ENCODE data around the gene YPEL4.

Gene YPEL4

GRCh38 chr11:57633394-57634070 is 16.2 kb downstream of the YPEL4 start:
- ATAC-seq (replicated peaks), result no peak
- no peaks in the 10 kb centered on the region for H3K36me3 Mint-ChIP-seq
- H3K27me3 Mint-ChIP-seq, result peaks cover 49 to 67% of the 10 kb centered on the region in 2 donors
- H3K4me1 Mint-ChIP-seq, result peaks cover 6 to 12% of the 10 kb centered on the region in 2 donors
- no peak overlapping the region for H3K4me3 Mint-ChIP-seq
- no peak for DNase-seq
- no peak overlapping the region for H3K27ac Mint-ChIP-seq
- H3K9me3 Mint-ChIP-seq, result no peaks in the 10 kb centered on the region

GRCh38 chr11:57632116-57632515 is 17.6 kb downstream of the YPEL4 start:
- H3K4me3 Mint-ChIP-seq, result no peak overlapping the region
- no peak for ATAC-seq (replicated peaks)
- no peak for DNase-seq

DNA sequence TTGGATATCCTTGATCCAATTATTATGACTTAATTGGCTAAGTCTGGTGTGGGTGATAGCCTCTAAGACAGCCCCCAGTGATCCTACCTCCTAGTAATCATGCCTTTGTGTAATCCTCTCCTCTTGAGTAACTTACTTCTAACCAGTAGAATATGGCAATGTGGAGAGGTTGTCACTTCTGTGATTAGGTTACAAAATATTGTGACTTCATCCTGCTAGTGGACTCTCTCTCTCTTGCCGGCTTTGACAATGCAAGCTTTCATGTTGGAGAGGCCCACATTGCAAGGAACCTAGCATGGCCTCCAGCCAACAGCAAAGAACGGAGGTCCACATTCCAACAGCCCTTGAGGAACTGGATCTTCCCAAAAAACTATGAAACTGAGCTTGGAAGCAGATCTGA is 19.5 kb downstream of the YPEL4 start:
- no peaks in the 10 kb centered on the region for H3K4me1 Mint-ChIP-seq
- H3K4me3 Mint-ChIP-seq, result no peak overlapping the region
- H3K9me3 Mint-ChIP-seq, result no peaks in the 10 kb centered on the region
- H3K36me3 Mint-ChIP-seq, result no peaks in the 10 kb centered on the region
- no peak overlapping the region for H3K27ac Mint-ChIP-seq
- DNase-seq (no peak), ATAC-seq (replicated peaks) (no peak)
- H3K27me3 Mint-ChIP-seq, result peaks cover 32 to 53% of the 10 kb centered on the region in 2 donors

More at GRCh38 chr11:57632116-57632515, 17.6 kb downstream of the YPEL4 start:
- H3K4me1 Mint-ChIP-seq, result no peaks in the 10 kb centered on the region
- no peaks in the 10 kb centered on the region for H3K36me3 Mint-ChIP-seq
- no peak overlapping the region for H3K27ac Mint-ChIP-seq
- no peaks in the 10 kb centered on the region for H3K9me3 Mint-ChIP-seq
- H3K27me3 Mint-ChIP-seq, result peaks cover 41 to 54% of the 10 kb centered on the region in 2 donors

- Mint-ChIP-seq H3K4me3 (no peak overlapping the region), H3K27me3 (peaks cover 24 to 37% of the 10 kb centered on the region in 2 donors), H3K27ac (no peak overlapping the region), H3K36me3 (peaks cover 0 to 3% of the 10 kb centered on the region in 2 donors), H3K9me3 (no peaks in the 10 kb centered on the region), H3K4me1 (no peaks in the 10 kb centered on the region)
- DNase-seq, result no peak
- ATAC-seq (replicated peaks), result no peak
Observed at GRCh38 chr11:57626895-57627294, 22.8 kb downstream of the YPEL4 start.

DNA sequence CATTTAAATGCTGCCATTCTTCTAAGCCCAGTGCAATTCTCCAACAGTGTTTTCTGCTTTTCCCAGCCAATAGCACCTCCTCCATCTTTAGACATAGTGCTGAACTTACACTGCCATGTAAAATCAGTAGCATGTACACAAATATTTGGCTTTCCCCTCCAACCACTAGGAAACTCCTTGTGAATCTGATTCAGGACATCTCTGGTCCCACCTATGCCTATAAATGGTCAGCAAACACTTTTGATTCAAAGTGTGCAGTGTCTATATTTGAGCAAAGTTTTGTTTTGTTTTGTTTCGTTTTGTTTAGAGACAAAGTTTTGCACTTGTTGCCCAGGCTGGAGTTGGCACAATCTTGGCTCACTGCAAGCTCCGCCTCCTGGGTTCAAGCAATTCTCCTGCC is 24.8 kb downstream of the YPEL4 start:
- no peak for ATAC-seq (replicated peaks)
- H3K36me3 Mint-ChIP-seq, result peaks cover 0 to 4% of the 10 kb centered on the region in 2 donors
- peaks cover 22 to 38% of the 10 kb centered on the region in 2 donors for H3K27me3 Mint-ChIP-seq
- H3K4me3 Mint-ChIP-seq, result no peak overlapping the region
- no peak for DNase-seq
- H3K9me3 Mint-ChIP-seq, result no peaks in the 10 kb centered on the region
- H3K27ac Mint-ChIP-seq, result no peak overlapping the region
- H3K4me1 Mint-ChIP-seq, result no peaks in the 10 kb centered on the region

DNA sequence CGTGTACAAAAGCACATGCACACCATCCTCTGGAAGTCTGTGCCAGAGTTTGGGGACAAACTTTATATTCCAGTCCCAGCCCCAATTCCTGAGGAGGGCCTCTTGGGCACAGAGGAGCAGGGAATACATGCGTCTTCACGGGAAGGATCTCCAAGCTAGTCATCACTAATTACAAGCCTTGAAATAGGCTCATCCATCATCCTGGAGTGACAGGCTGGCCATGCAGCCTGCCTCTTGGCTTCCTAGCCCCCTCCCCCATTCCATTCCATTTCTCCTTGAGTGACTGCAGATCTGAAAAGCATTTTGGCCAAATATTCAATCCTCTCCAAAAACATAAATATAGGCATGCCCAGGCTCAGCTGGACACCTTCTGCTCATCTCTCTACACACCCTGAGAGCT is 27.4 kb downstream of the YPEL4 start:
- Mint-ChIP-seq H3K27ac (no peak overlapping the region), H3K9me3 (peaks cover 3 to 4% of the 10 kb centered on the region in 2 donors), H3K4me1 (no peaks in the 10 kb centered on the region), H3K4me3 (no peak overlapping the region), H3K36me3 (peaks cover 4% of the 10 kb centered on the region in 2 donors), H3K27me3 (peaks cover 17 to 31% of the 10 kb centered on the region in 2 donors)
- DNase-seq (no peak), ATAC-seq (replicated peaks) (no peak)

GRCh38 chr11:57620467-57620866 is 29.2 kb downstream of the YPEL4 start:
- peaks cover 3 to 4% of the 10 kb centered on the region in 2 donors for H3K9me3 Mint-ChIP-seq
- ATAC-seq (replicated peaks) (no peak), DNase-seq (no peak)
- H3K4me1 Mint-ChIP-seq, result no peaks in the 10 kb centered on the region
- no peak overlapping the region for H3K4me3 Mint-ChIP-seq
- H3K36me3 Mint-ChIP-seq, result peaks cover 4% of the 10 kb centered on the region in 2 donors
- H3K27ac Mint-ChIP-seq, result no peak overlapping the region
- H3K27me3 Mint-ChIP-seq, result peaks cover 25 to 42% of the 10 kb centered on the region in 2 donors

GRCh38 chr11:57619331-57619730 is 30.4 kb downstream of the YPEL4 start:
- ATAC-seq (replicated peaks) (no peak), DNase-seq (no peak)
- Mint-ChIP-seq H3K36me3 (peaks cover 4% of the 10 kb centered on the region in 2 donors), H3K27ac (no peak overlapping the region), H3K9me3 (peaks cover 3 to 4% of the 10 kb centered on the region in 2 donors), H3K4me3 (no peak overlapping the region), H3K4me1 (no peaks in the 10 kb centered on the region), H3K27me3 (peaks cover 25 to 42% of the 10 kb centered on the region in 2 donors)

GRCh38 chr11:57618438-57618837 is 31.3 kb downstream of the YPEL4 start:
- H3K4me3 Mint-ChIP-seq, result no peak overlapping the region
- H3K27ac Mint-ChIP-seq, result no peak overlapping the region
- no peak for DNase-seq
- H3K4me1 Mint-ChIP-seq, result no peaks in the 10 kb centered on the region
- no peak for ATAC-seq (replicated peaks)
- peaks cover 4% of the 10 kb centered on the region in 2 donors for H3K36me3 Mint-ChIP-seq
- peaks cover 3 to 4% of the 10 kb centered on the region in 2 donors for H3K9me3 Mint-ChIP-seq
- H3K27me3 Mint-ChIP-seq, result peaks cover 25 to 42% of the 10 kb centered on the region in 2 donors

DNA sequence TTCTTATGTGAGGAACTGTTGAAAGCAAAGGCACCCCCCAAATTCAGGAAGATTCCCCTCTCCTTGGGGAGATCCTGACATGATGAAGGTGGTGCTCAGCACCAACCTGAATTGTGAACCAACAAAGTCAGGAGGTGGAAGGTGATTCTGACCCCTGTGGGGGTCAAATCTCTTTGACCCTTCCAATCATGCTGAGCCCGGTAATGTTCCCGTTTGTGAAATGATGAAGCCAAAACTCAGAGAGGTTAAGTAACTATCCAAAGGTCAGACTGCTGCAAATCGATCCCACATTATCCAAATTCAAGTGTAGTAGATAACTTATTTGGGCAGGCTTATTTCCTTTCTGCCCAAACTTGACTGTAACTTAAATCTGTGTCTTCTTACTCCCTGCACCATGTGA is 33.1 kb downstream of the YPEL4 start:
- Mint-ChIP-seq H3K27ac (no peak overlapping the region), H3K27me3 (peaks cover 20 to 26% of the 10 kb centered on the region in 2 donors), H3K4me1 (no peaks in the 10 kb centered on the region), H3K4me3 (no peak overlapping the region), H3K36me3 (peaks cover 1 to 4% of the 10 kb centered on the region in 2 donors), H3K9me3 (peaks cover 3 to 4% of the 10 kb centered on the region in 2 donors)
- ATAC-seq (replicated peaks) (no peak), DNase-seq (no peak)

DNA sequence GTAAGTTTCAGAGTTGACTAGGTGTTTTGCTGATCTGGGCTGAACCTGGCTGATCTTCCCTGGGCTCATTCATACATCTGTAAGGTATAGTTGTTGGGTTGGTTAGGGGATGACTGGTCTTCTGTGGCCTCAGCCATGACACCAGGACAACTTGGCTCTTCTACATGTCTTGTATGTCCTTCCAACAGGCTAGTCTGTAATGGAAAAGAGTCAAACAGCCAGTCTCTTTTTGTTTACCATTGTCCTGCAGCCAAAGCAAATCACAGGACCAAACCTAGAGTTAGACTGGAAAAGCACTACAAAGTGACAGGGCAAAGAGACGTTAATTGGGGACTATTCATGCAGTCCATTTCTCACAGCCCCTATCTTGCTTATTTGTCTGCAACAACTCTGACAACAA is 34.4 kb downstream of the YPEL4 start:
- ATAC-seq (replicated peaks) (no peak), DNase-seq (no peak)
- H3K27ac Mint-ChIP-seq, result no peak overlapping the region
- peaks cover 15 to 19% of the 10 kb centered on the region in 2 donors for H3K27me3 Mint-ChIP-seq
- H3K4me3 Mint-ChIP-seq, result no peak overlapping the region
- no peaks in the 10 kb centered on the region for H3K4me1 Mint-ChIP-seq
- peaks cover 0 to 4% of the 10 kb centered on the region in 2 donors for H3K36me3 Mint-ChIP-seq
- H3K9me3 Mint-ChIP-seq, result peaks cover 3 to 4% of the 10 kb centered on the region in 2 donors

DNA sequence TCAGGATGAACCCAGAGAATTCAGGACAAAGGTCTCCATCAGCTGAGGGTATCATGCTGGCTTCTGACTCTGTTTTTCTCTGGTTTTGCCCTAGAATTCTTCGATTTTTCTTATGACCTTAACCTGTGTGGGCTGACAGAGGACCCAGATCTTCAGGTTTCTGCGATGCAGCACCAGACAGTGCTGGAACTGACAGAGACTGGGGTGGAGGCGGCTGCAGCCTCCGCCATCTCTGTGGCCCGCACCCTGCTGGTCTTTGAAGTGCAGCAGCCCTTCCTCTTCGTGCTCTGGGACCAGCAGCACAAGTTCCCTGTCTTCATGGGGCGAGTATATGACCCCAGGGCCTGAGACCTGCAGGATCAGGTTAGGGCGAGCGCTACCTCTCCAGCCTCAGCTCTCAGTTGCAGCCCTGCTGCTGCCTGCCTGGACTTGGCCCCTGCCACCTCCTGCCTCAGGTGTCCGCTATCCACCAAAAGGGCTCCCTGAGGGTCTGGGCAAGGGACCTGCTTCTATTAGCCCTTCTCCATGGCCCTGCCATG is 35.4 kb downstream of the YPEL4 start:
- ATAC-seq (replicated peaks) (no peak), DNase-seq (no peak)
- H3K36me3 Mint-ChIP-seq, result peaks cover 0 to 3% of the 10 kb centered on the region in 2 donors
- no peak overlapping the region for H3K4me3 Mint-ChIP-seq
- peaks cover 13 to 18% of the 10 kb centered on the region in 2 donors for H3K27me3 Mint-ChIP-seq
- peaks cover 2 to 3% of the 10 kb centered on the region in 2 donors for H3K9me3 Mint-ChIP-seq
- H3K27ac Mint-ChIP-seq, result no peak overlapping the region
- H3K4me1 Mint-ChIP-seq, result no peaks in the 10 kb centered on the region

DNA sequence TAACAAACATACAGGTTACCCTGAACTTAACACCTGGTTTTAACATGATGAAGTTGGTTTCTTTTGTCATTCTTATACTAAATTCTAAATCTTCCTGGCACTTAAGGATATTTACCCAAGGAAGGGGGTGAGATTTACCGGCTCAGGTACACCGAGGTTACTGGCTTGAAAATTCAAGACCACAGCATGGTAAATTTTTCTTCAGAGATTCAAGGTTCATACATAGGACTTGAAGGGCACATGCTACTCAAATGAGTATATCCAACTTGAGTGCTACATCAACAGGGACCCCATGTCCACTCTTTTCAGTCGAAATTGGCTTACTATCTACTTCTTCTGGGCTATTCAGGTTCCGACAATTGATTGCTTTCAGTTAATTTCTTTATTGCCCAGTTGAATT is 39.5 kb downstream of the YPEL4 start:
- DNase-seq (no peak), ATAC-seq (replicated peaks) (no peak)
- no peak overlapping the region for H3K4me3 Mint-ChIP-seq
- no peaks in the 10 kb centered on the region for H3K36me3 Mint-ChIP-seq
- H3K27me3 Mint-ChIP-seq, result peaks cover 0 to 7% of the 10 kb centered on the region in 2 donors
- no peak overlapping the region for H3K27ac Mint-ChIP-seq
- no peaks in the 10 kb centered on the region for H3K9me3 Mint-ChIP-seq
- H3K4me1 Mint-ChIP-seq, result no peaks in the 10 kb centered on the region

DNA sequence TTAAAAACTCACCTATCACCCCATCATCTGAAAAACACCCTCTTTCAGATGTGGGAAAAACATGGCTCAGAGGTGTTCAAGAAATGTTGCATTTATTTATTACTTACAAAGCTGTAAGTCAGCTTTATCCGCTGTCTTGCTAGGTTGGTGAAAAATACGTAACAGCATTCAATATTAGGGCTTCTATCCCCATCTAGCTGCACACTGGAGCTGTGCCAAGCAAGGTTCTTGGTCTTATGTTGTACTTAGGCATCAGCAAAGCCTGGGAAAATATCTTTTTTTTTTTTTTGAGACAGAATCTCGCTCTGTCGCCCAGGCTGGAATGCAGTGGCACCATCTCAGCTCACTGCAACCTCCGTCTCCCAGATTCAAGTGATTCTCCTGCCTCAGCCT is 44.7 kb downstream of the YPEL4 start:
- Mint-ChIP-seq H3K9me3 (no peaks in the 10 kb centered on the region), H3K27me3 (peaks cover 5 to 6% of the 10 kb centered on the region in 2 donors), H3K36me3 (no peaks in the 10 kb centered on the region), H3K27ac (no peak overlapping the region), H3K4me3 (no peak overlapping the region), H3K4me1 (no peaks in the 10 kb centered on the region)
- DNase-seq, result no peak
- no peak for ATAC-seq (replicated peaks)

GRCh38 chr11:57604296-57605027 is 45.2 kb downstream of the YPEL4 start:
- H3K27me3 Mint-ChIP-seq, result peaks cover 11% of the 10 kb centered on the region in 2 donors
- no peaks in the 10 kb centered on the region for H3K36me3 Mint-ChIP-seq
- H3K4me3 Mint-ChIP-seq, result no peak overlapping the region
- no peaks in the 10 kb centered on the region for H3K9me3 Mint-ChIP-seq
- no peak overlapping the region for H3K27ac Mint-ChIP-seq
- no peak for DNase-seq
- ATAC-seq (replicated peaks), result no peak
- no peaks in the 10 kb centered on the region for H3K4me1 Mint-ChIP-seq
